Loucy (cell line): ENCODE measurements around the gene CXCL17.
A peak's percentile ranks its signal among the peaks of the same experiment; 100 is the strongest.

ENCODE experiments used
- H2AFZ ChIP-seq: fragments of 200-600 bp; sonication (generic); 2 replicates; pipeline ENCODE4 v1.6.0; 2016; ENCODE audit warnings: antibody characterized with exemption, mild to moderate bottlenecking, low read length, moderate library complexity
- H3F3A ChIP-seq: fragments of 200-600 bp; 2 replicates; pipeline ENCODE4 v1.6.0; 2016; ENCODE audit warnings: antibody characterized with exemption, low read depth, mild to moderate bottlenecking
- H3K27me3 ChIP-seq: fragments of 200-600 bp; sonication (generic); 2 replicates; pipeline ENCODE4 v1.6.1; 2014; ENCODE audit warnings: low read length, mild to moderate bottlenecking; ENCODE audit not compliant: insufficient read depth, poor library complexity, severe bottlenecking
- H3K36me3 ChIP-seq: fragments of 200-600 bp; sonication (generic); 2 replicates; pipeline ENCODE4 v1.6.1; 2016; ENCODE audit warnings: low read length; ENCODE audit not compliant: insufficient read depth
- H3K4me1 ChIP-seq: fragments of 200-600 bp; sonication (generic); 2 replicates; pipeline ENCODE4 v1.5.1; 2014; ENCODE audit warnings: low read length, mild to moderate bottlenecking; ENCODE audit not compliant: insufficient read depth, poor library complexity, severe bottlenecking
- H3K4me2 ChIP-seq: fragments of 200-600 bp; sonication (generic); 2 replicates; pipeline ENCODE4 v1.6.0; 2014; ENCODE audit warnings: antibody characterized with exemption, low read length, low read depth, mild to moderate bottlenecking; ENCODE audit not compliant: poor library complexity, severe bottlenecking
- H3K4me3 ChIP-seq: fragments of 200-600 bp; sonication (generic); 2 replicates; pipeline ENCODE4 v1.5.1; 2014; ENCODE audit warnings: low read length, mild to moderate bottlenecking, mixed read lengths; ENCODE audit not compliant: poor library complexity, severe bottlenecking
- H3K79me2 ChIP-seq: fragments of 200-600 bp; sonication (generic); 2 replicates; pipeline ENCODE4 v1.6.1; 2014; ENCODE audit warnings: low read length; ENCODE audit not compliant: insufficient read depth
- H3K9ac ChIP-seq: fragments of 200-600 bp; sonication (generic); 2 replicates; pipeline ENCODE4 v1.6.0; 2014; ENCODE audit warnings: mild to moderate bottlenecking, low read depth, low read length, moderate library complexity; ENCODE audit not compliant: poor library complexity, severe bottlenecking
- H3K9me2 ChIP-seq: fragments of 200-600 bp; sonication (generic); replicated peaks from 2 replicates; pipeline ENCODE4 v1.6.1; 2016; ENCODE audit warnings: low read depth, low read length, mixed read lengths
- H3K9me3 ChIP-seq: fragments of 200-600 bp; sonication (generic); 2 replicates; pipeline ENCODE4 v1.6.1; 2014; ENCODE audit warnings: mild to moderate bottlenecking, antibody characterized with exemption, low read length, low read depth; ENCODE audit not compliant: insufficient read depth
- H4K20me1 ChIP-seq: fragments of 200-600 bp; sonication (generic); 2 replicates; pipeline ENCODE4 v1.6.0; 2014; ENCODE audit warnings: antibody characterized with exemption, low read length, mild to moderate bottlenecking; ENCODE audit not compliant: insufficient read depth, poor library complexity, severe bottlenecking
- CTCF ChIP-seq: fragments of 200-600 bp; sonication (generic); conservative IDR thresholded peaks from 2 replicates; pipeline ENCODE4 v1.5.1; 2014; ENCODE audit warnings: mild to moderate bottlenecking, antibody characterized with exemption, low read length
- EZH2phosphoT487 ChIP-seq: fragments of 200-600 bp; IDR thresholded peaks from 2 replicates; pipeline ENCODE4 v1.6.1; 2018; ENCODE audit warnings: antibody characterized with exemption, mild to moderate bottlenecking, moderate library complexity, borderline replicate concordance

CXCL17 gene

DNA sequence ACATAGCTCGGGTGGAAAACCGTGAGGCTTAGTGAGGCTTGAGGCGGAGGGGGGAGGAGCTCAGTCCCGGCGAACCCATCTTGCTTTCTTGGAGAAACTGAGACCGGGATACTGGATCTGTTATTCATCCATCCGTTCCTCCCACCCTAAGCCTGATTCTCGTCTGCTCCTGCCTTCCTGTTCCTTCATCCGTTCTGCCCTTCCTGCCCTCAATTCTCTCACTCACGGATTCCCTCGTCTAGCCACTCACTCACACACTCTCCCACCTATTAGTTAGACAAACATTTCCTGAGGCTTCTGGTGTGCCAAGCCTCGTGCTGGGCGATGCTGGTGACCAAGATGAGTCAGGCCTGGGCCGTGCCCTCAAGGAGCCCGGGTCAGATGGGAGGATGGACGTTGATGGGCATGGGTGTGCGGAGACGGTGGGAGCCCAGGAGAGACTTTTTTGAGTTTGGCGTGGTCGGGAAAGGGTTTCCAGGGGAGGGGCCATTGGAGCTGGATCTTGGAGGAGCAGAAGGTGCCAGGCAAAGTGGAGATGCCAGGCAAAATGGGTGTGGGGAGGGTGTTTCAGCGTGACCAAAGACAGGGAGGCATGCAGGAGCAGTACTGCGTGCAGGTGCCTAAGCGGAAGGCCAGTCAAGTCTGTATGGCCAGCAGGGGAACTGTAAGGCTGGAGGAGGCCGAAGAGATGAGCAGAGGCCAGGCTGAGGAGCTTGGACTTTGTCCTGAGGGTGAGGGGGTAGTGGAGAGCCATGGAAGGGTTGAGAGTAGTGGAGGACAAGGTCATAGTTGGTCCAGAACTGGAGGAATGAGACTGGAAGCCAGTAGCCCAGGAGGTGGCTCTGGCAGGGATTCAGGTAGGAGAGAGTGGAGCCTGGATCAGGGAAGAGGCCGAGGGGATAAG, 45.2 kb downstream of the CXCL17 start:
- Histone ChIP-seq H3K9ac (peak overlapping the region; percentile 89), H3K4me3 (peak overlapping the region; percentile 88), H3K4me2 (peak overlapping the region; percentile 87), H3K9me3 (no peaks in the 10 kb centered on the region), H3F3A (no peaks in the 10 kb centered on the region), H3K4me1 (peaks cover 22% of the 10 kb centered on the region), H3K9me2 (no peaks in the 10 kb centered on the region), H3K27me3 (no peaks in the 10 kb centered on the region), H4K20me1 (no peaks in the 10 kb centered on the region), H2AFZ (peak overlapping the region; percentile 88), H3K79me2 (peaks cover 15% of the 10 kb centered on the region; the same call in 1 of the 2 replicates), H3K36me3 (no peaks in the 10 kb centered on the region)
- TF ChIP-seq EZH2phosphoT487: no peak
- TF ChIP-seq CTCF: no peak

DNA sequence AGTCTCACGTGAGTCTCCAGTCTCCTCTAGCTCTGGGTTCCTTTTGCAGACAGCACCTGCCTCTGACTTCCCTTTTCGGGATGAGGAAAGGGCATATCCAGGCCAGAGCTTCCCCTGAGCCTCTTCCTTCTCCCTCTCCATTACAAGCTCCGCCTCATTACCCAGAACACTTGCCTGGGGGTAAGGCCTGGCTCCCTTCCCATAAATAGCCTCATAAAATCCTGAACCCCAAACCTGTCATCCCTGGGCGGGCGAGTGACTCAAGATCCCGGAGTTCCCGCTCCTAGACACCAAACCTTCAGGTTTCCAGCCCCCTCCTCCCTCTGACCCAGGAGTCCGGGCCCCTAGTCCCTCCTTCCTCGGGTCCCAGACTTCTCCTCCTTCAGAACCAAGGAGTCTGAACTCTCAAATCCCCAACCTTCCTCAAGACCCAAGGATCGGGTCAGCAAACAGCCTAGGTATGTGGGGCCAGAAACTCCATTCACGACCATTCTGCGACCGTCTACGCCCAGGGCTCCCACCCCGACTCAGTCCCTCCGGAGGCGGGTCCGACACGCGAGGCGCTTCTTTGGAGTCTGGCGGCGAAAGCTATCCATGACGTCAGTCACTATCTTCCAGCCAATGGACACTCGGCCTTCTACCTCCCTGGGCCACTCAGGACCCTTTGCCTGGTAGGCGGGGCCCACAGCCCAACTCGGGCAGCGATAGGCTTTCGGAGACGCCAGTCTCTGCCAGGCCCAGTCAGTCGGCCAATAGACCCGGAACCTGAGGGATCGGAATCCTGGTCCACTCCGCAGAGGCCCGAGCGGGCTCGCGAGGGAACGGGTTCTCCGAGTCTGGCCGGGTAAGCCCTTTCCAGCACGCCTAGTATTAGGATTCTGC, 46.1 kb downstream of the CXCL17 start:
- peak overlapping the region; percentile 88 for H3K4me3 ChIP-seq
- no peaks in the 10 kb centered on the region for H3K27me3 ChIP-seq
- TF ChIP-seq CTCF (no peak), EZH2phosphoT487 (no peak)
- peak overlapping the region; percentile 88 for H2AFZ ChIP-seq
- H3K9me2 ChIP-seq: no peaks in the 10 kb centered on the region
- H3K9me3 ChIP-seq: no peaks in the 10 kb centered on the region
- peak overlapping the region; percentile 89 for H3K9ac ChIP-seq
- no peaks in the 10 kb centered on the region for H3K36me3 ChIP-seq
- H3K4me2 ChIP-seq: peak overlapping the region; percentile 87
- no peaks in the 10 kb centered on the region for H3F3A ChIP-seq
- no peaks in the 10 kb centered on the region for H4K20me1 ChIP-seq
- H3K4me1 ChIP-seq: peaks cover 22% of the 10 kb centered on the region
- H3K79me2 ChIP-seq: peaks cover 15% of the 10 kb centered on the region; the same call in 1 of the 2 replicates

- H3K79me2 ChIP-seq: peaks cover 15% of the 10 kb centered on the region; the same call in 1 of the 2 replicates
- no peaks in the 10 kb centered on the region for H4K20me1 ChIP-seq
- no peak for TF ChIP-seq CTCF
- no peak for TF ChIP-seq EZH2phosphoT487
- H3K4me1 ChIP-seq: peaks cover 16% of the 10 kb centered on the region
- no peaks in the 10 kb centered on the region for H3K36me3 ChIP-seq
- H3K9ac ChIP-seq: no peak overlapping the region
- H3F3A ChIP-seq: no peaks in the 10 kb centered on the region
- no peak overlapping the region for H2AFZ ChIP-seq
- no peaks in the 10 kb centered on the region for H3K9me3 ChIP-seq
- H3K27me3 ChIP-seq: no peaks in the 10 kb centered on the region
- H3K9me2 ChIP-seq: no peaks in the 10 kb centered on the region
- H3K4me2 ChIP-seq: no peak overlapping the region
- H3K4me3 ChIP-seq: no peak overlapping the region
Observed at GRCh38 chr19:42394751-42395150, 48.0 kb downstream of the CXCL17 start.
